Brain microvascular endothelial cell (primary cell): ENCODE measurements around the gene GFPT2.

Experiments
- DNase-seq: peaks from one replicate; pipeline ENCODE4 v3.0.0-alpha.2; 2020
- H3K27ac ChIP-seq: fragments of 250-450 bp; sonication (Bioruptor Pico); 2 replicates; pipeline ENCODE4 v1.5.1; 2020; ENCODE audit warnings: mild to moderate bottlenecking, moderate library complexity
- H3K27me3 ChIP-seq: fragments of 250-450 bp; sonication (Bioruptor Pico); replicated peaks from 2 replicates; pipeline ENCODE4 v1.5.1; 2020; ENCODE audit warnings: mild to moderate bottlenecking
- H3K36me3 ChIP-seq: fragments of 250-450 bp; sonication (Bioruptor Pico); replicated peaks from 2 replicates; pipeline ENCODE4 v1.5.1; 2020; ENCODE audit warnings: mild to moderate bottlenecking
- H3K4me3 ChIP-seq: 2 replicates; pipeline ENCODE4 v1.5.1; 2011; ENCODE audit warnings: low read depth, mild to moderate bottlenecking, control low read depth, low read length, moderate library complexity
- CTCF ChIP-seq: IDR thresholded peaks from 2 replicates; pipeline ENCODE4 v1.5.1; 2011; ENCODE audit warnings: low read depth, mild to moderate bottlenecking, moderate library complexity, low read length, control low read depth, inconsistent platforms; ENCODE audit errors: missing control alignments
- in situ Hi-C: cut with HindIII; loops from 2 replicates; pipeline ENCODE4 v1.10.0; 2017; ENCODE audit warnings: low sequenced_read_pairs, low pct_ligation_motif_present

The GFPT2 gene

DNA sequence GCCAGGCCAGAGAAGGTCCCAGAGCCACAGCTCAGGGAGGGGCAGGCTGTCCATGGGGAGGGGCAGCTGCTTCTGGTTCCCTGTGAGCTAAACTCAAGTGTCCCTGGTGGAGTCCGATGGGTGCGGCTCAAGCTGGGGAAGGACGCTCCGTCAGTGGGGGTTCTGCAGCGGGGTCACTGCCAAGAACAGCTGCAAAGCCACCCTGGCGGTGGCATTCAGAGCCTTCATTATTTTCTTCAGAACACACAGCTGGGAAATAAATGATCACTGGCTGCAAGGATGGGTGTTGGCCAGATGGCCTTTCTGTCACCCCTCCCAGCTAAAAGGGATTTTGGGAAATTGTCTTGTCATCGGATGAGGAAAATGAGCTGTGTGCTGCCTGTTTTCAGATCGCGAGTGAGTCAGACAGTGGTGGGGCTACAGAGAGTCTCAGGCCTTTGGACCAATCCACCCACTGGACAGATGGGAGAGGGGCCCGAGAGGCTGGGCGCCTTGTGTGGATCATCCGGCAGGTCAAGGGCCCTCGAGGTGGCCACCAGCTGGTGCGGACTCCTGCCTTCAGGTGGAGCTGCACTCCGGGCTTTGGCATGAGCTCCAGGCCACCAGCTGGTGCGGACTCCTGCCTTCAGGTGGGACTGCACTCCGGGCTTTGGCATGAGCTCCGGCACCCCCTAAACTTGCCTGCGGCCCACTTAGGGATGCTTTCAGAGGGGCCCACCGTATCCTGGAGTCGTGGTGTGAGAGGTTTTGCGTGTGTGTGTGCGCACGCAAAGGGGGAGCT, 17.9 kb upstream of the GFPT2 start:
- no peaks in the 10 kb centered on the region for H3K36me3 ChIP-seq
- no peak overlapping the region for H3K4me3 ChIP-seq
- no peak for TF ChIP-seq CTCF
- in situ Hi-C loops = no loop called here
- H3K27me3 ChIP-seq = no peaks in the 10 kb centered on the region
- no peak for DNase-seq
- H3K27ac ChIP-seq = no peak overlapping the region

DNA sequence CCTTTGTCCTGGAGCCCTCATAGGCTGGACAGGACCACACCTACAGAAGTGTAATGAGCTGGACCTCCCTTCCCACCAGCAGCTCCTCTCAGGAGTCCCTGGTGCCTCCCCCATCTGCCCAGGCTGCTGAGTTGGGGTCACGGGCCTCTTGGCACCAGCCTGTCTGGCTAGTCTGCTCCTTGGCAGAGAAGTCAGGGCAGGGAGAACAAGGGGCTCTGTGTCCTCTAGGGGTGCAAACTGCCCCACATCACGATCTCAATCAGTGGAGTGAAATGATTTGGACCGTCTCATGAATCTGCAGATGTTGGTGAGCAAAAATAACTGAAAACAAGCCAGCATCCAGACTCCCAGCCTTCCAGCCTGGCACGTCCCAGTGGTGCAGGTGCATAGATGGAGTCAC, 14.9 kb upstream of the GFPT2 start:
- H3K27me3 ChIP-seq = no peaks in the 10 kb centered on the region
- H3K36me3 ChIP-seq = no peaks in the 10 kb centered on the region
- TF ChIP-seq CTCF = no peak
- no peak overlapping the region for H3K27ac ChIP-seq
- in situ Hi-C loops = no loop called here
- H3K4me3 ChIP-seq = no peak overlapping the region
- no peak for DNase-seq

DNA sequence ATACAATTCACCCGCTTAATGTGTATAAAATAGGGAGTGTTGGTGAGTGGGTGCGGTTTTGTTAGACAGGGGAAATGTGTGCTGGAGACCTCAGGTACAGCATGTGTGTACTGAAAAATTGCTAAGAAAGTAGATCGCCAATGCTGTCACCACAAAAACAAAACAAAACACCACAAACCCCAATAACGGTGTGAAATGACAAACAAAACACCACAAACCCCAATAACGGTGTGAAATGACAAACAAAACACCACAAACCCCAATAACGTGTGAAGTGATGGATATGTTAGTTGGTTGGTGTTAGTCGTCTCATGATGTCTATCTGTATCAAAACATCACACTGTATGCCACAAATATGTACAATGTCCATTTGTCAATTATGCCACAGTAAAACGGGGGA, 14.2 kb upstream of the GFPT2 start:
- Histone ChIP-seq H3K27me3 (no peaks in the 10 kb centered on the region), H3K4me3 (no peak overlapping the region), H3K36me3 (no peaks in the 10 kb centered on the region), H3K27ac (no peak overlapping the region)
- no peak for TF ChIP-seq CTCF
- DNase-seq = no peak
- in situ Hi-C loops = no loop called here

DNA sequence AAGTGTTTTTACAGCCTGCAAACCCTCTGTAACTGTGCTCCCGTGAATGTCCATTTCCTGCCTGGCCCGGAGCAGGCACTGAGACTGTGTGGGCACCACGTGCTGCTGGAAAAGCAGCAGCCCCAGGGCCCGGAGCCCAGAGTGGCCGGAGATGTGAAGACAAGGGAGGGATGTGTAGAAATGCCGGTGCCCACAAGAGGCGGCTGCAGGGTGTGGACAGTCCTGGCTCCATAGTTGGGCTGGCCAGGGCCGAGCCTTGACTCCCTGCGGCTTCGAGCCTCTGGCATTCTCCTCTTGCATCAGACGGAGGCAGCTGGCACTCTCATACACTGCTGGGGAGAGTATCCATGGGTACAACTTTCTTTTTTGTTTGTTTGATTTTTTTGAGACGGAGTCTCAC, 13.2 kb upstream of the GFPT2 start:
- TF ChIP-seq CTCF = no peak
- Histone ChIP-seq H3K36me3 (no peaks in the 10 kb centered on the region), H3K4me3 (no peak overlapping the region), H3K27me3 (no peaks in the 10 kb centered on the region), H3K27ac (no peak overlapping the region)
- in situ Hi-C loops = no loop called here
- no peak for DNase-seq

DNA sequence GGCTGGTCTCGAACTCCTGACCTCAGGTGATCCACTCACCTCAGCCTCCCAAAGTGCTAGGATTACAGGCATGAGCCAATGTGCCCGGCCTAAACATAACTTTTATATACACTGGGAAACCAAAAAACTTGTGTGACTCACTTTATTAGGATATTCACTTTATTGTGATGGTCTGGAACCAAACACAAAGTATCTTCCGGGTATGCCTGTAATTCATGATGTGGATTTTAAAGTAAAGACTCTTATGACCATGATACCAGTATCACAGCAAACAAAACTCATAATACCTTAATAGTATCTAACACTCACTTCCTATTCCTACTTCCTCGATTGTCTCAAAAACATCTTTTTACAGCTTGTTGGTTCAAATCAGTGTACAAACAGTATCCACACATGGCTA, 12.7 kb upstream of the GFPT2 start:
- H3K27me3 ChIP-seq = no peaks in the 10 kb centered on the region
- no peak for TF ChIP-seq CTCF
- in situ Hi-C loops = no loop called here
- H3K27ac ChIP-seq = no peak overlapping the region
- DNase-seq = no peak
- no peaks in the 10 kb centered on the region for H3K36me3 ChIP-seq
- H3K4me3 ChIP-seq = no peak overlapping the region

DNA sequence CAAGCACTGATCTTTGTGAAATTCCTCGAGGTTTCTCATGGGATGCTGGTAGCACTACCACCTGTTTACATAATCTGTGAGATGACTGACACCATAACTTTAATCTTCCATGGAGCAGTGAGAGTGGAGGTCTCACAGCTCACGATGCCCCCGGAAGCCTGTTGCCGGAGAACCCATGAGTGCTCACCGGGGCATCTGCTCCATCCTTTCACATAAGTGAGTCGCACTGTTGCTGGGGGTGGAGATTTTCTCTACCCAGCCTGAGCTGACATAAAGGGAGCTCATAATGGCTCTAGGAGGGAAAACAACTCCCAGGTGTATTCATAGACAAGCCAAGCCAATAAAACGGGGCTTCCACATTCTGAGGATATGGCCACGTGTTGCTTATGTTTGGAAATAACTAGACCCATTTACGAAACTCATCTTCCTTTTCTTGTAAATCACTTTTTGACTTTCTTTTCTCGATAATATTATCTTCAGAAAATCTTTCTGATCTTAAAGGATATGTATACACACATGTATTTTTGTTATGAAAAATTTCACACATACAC, 11.2 kb upstream of the GFPT2 start:
- in situ Hi-C loops = no loop called here
- H3K27me3 ChIP-seq = no peaks in the 10 kb centered on the region
- H3K27ac ChIP-seq = no peak overlapping the region
- no peak for TF ChIP-seq CTCF
- no peaks in the 10 kb centered on the region for H3K36me3 ChIP-seq
- no peak overlapping the region for H3K4me3 ChIP-seq
- no peak for DNase-seq
